ENCODE measurements around the gene TYW1. TPM values are rescaled to one million over a fixed set of nuclear protein-coding genes. Genes with fewer than 3 reads are reported as not detected.
A peak's percentile ranks its signal among the peaks of the same experiment; 100 is the strongest.
"Not testable (repeated sequence)": the region's sequence is repeated elsewhere in the genome, so short reads cannot be mapped to it uniquely, and the experiment has no call there.

Gene TYW1
- total and polyA plus RNA-seq, 4 donors: 14.8 to 26.7 (median 18.3) TPM

DNA sequence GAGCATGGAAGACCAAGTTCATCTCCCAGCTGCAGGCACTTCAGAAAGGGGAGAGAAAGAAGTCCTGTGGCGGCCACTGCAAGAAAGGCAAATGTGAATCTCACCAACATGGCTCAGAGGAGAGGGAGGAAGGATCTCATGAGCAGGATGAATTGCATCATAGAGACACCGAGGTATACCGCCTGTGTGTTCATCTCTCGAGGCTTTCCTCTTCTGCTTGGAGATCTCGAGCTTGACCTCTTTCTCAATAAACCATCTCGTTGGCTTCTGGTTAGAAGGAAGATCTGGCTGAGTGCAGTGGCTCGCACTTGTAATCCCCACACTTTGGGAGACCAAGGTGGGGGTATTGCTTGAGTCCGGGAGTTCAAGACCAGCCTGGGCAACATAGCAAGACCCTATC lies 21.3 kb downstream of the TYW1 start:
- H3K27ac ChIP-seq (ENCODE audit: low read depth, low read length); H3K4me3 ChIP-seq (ENCODE audit: low read depth, low read length); H3K4me1 ChIP-seq (ENCODE audit: control insufficient read depth, insufficient read depth, low read length); H3K27me3 ChIP-seq (ENCODE audit: control insufficient read depth, insufficient read depth, low read length); H3K9me3 ChIP-seq (ENCODE audit: control insufficient read depth, insufficient read depth, low read length); DNase-seq (ENCODE audit: low read depth in 4 of 6, low spot score in 6 of 6): not testable (repeated sequence)
- H3K36me3 ChIP-seq (ENCODE audit: control insufficient read depth, insufficient read depth, low read length): peaks cover 53% of the 10 kb centered on the region
- 100% methylated on average over 1 of the region's 8 CpGs for WGBS (ENCODE audit: insufficient coverage)

DNA sequence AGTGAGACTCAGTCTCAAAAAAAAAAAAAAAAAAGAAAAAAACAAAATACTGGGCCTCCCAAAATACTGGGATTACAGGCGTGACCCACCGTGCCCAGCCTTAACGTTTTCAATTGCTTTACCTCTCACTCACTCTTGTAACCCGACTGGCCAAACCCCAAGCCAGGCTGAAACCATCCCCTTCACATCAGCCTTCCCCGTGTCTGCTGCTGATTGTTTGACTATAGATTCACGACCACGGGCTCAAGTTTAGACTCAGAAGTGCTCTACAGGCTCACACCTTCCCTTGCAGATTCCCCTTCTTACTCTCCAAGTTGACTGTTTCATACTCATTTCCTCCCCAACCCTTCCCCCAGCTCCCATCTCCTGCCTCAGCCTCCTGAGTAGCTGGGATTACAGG lies 22.3 kb downstream of the TYW1 start:
- no peak for DNase-seq (ENCODE audit: low read depth in 4 of 6, low spot score in 6 of 6)
- Histone ChIP-seq H3K36me3 (ENCODE audit: control insufficient read depth, insufficient read depth, low read length) (peaks cover 52% of the 10 kb centered on the region), H3K27me3 (ENCODE audit: control insufficient read depth, insufficient read depth, low read length) (no peaks in the 10 kb centered on the region), H3K27ac (ENCODE audit: low read depth, low read length) (no peak overlapping the region), H3K9me3 (ENCODE audit: control insufficient read depth, insufficient read depth, low read length) (no peaks in the 10 kb centered on the region), H3K4me3 (ENCODE audit: low read depth, low read length) (no peak overlapping the region), H3K4me1 (ENCODE audit: control insufficient read depth, insufficient read depth, low read length) (no peaks in the 10 kb centered on the region)
- WGBS (ENCODE audit: insufficient coverage): 94% methylated on average over 7 of the region's 7 CpGs

GRCh38 chr7:67019562-67020390 lies 23.1 kb downstream of the TYW1 start:
- H3K36me3 ChIP-seq (ENCODE audit: control insufficient read depth, insufficient read depth, low read length): peaks cover 49% of the 10 kb centered on the region
- WGBS (ENCODE audit: insufficient coverage): 97% methylated on average over 6 of the region's 8 CpGs
- no peak overlapping the region for H3K27ac ChIP-seq (ENCODE audit: low read depth, low read length)
- H3K4me1 ChIP-seq (ENCODE audit: control insufficient read depth, insufficient read depth, low read length): no peaks in the 10 kb centered on the region
- H3K4me3 ChIP-seq (ENCODE audit: low read depth, low read length): no peak overlapping the region
- DNase-seq (ENCODE audit: low read depth in 4 of 6, low spot score in 6 of 6): peak in 1 of 6 donors; percentile 66
- H3K9me3 ChIP-seq (ENCODE audit: control insufficient read depth, insufficient read depth, low read length): no peaks in the 10 kb centered on the region
- no peaks in the 10 kb centered on the region for H3K27me3 ChIP-seq (ENCODE audit: control insufficient read depth, insufficient read depth, low read length)

DNA sequence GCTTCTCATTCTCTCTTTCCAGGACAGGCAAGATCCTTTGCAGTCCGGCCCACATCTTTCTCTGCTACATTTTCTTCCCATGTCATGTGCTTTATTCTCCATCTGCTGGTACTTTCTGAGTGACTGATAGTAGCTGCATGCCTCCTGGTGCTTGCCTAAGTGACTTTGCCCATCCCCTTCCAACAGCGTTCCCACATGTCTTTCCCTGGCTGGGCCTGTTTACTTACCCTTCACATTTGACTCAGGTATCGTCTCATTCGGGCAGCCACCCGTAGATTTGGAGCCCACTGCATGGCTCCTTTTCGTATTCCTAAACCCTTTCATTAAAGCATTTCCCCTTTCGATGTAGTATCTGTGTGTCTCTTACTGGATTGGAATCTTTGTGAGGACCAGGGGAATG lies 24.6 kb downstream of the TYW1 start:
- Histone ChIP-seq H3K4me3 (ENCODE audit: low read depth, low read length) (no peak overlapping the region), H3K27me3 (ENCODE audit: control insufficient read depth, insufficient read depth, low read length) (no peaks in the 10 kb centered on the region), H3K9me3 (ENCODE audit: control insufficient read depth, insufficient read depth, low read length) (no peaks in the 10 kb centered on the region), H3K4me1 (ENCODE audit: control insufficient read depth, insufficient read depth, low read length) (no peaks in the 10 kb centered on the region), H3K36me3 (ENCODE audit: control insufficient read depth, insufficient read depth, low read length) (peaks cover 39% of the 10 kb centered on the region), H3K27ac (ENCODE audit: low read depth, low read length) (no peak overlapping the region)
- WGBS (ENCODE audit: insufficient coverage): 97% methylated on average over 3 of the region's 7 CpGs
- no peak for DNase-seq (ENCODE audit: low read depth in 4 of 6, low spot score in 6 of 6)

GRCh38 chr7:67022511-67022910 lies 25.9 kb downstream of the TYW1 start:
- no peak overlapping the region for H3K4me3 ChIP-seq (ENCODE audit: low read depth, low read length)
- peaks cover 38% of the 10 kb centered on the region for H3K36me3 ChIP-seq (ENCODE audit: control insufficient read depth, insufficient read depth, low read length)
- DNase-seq (ENCODE audit: low read depth in 4 of 6, low spot score in 6 of 6): no peak
- H3K9me3 ChIP-seq (ENCODE audit: control insufficient read depth, insufficient read depth, low read length): no peaks in the 10 kb centered on the region
- no peaks in the 10 kb centered on the region for H3K4me1 ChIP-seq (ENCODE audit: control insufficient read depth, insufficient read depth, low read length)
- no CpG with 5 or more reads among the region's 3 CpGs for WGBS (ENCODE audit: insufficient coverage)
- no peak overlapping the region for H3K27ac ChIP-seq (ENCODE audit: low read depth, low read length)
- no peaks in the 10 kb centered on the region for H3K27me3 ChIP-seq (ENCODE audit: control insufficient read depth, insufficient read depth, low read length)

DNA sequence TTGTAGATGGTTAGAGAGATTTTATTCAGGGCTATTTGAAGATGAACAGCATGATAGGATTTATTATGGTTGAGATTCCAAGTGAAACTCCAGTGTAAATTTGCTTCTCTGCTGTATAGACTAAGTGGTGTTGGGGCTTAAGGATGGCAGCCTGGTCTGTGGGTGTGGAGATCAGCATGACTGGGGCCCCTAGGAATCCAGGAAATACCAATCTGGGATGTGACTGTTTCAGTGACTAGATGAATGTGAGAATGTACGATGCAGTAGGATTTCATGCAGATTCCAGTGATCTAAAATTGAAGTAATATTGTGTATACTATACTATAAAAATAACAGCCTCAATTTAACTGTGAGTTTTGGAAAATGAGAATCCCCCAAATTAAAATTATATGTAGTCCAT lies 28.8 kb downstream of the TYW1 start:
- H3K27ac ChIP-seq (ENCODE audit: low read depth, low read length); DNase-seq (ENCODE audit: low read depth in 4 of 6, low spot score in 6 of 6); H3K9me3 ChIP-seq (ENCODE audit: control insufficient read depth, insufficient read depth, low read length); H3K4me3 ChIP-seq (ENCODE audit: low read depth, low read length); H3K27me3 ChIP-seq (ENCODE audit: control insufficient read depth, insufficient read depth, low read length); H3K4me1 ChIP-seq (ENCODE audit: control insufficient read depth, insufficient read depth, low read length): not testable (repeated sequence)
- no CpG with 5 or more reads among the region's 1 CpG for WGBS (ENCODE audit: insufficient coverage)
- H3K36me3 ChIP-seq (ENCODE audit: control insufficient read depth, insufficient read depth, low read length): peaks cover 17% of the 10 kb centered on the region

DNA sequence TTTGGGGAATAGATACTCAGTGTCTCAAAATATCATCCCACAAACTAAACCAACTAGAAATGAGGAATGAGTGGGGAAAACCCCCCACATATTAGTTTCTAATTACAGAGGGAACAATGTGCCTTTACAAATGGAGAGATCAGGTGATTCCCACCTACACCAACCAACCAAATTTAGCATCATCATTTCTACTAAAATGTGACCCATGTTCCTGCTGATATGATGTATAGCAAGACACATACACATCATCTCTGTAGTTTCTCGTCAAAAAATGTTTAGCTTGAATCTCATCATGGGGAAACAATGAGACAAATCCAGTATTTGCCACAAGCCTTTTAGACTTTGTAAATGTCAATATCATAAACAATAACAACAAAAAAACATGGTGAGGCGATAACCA lies 35.1 kb downstream of the TYW1 start:
- not testable (repeated sequence) for H3K36me3 ChIP-seq (ENCODE audit: control insufficient read depth, insufficient read depth, low read length); H3K4me1 ChIP-seq (ENCODE audit: control insufficient read depth, insufficient read depth, low read length); DNase-seq (ENCODE audit: low read depth in 4 of 6, low spot score in 6 of 6); H3K4me3 ChIP-seq (ENCODE audit: low read depth, low read length); H3K27ac ChIP-seq (ENCODE audit: low read depth, low read length); H3K27me3 ChIP-seq (ENCODE audit: control insufficient read depth, insufficient read depth, low read length); H3K9me3 ChIP-seq (ENCODE audit: control insufficient read depth, insufficient read depth, low read length)
- no CpG with 5 or more reads among the region's 2 CpGs for WGBS (ENCODE audit: insufficient coverage)

- no peaks in the 10 kb centered on the region for H3K9me3 ChIP-seq (ENCODE audit: control insufficient read depth, insufficient read depth, low read length)
- H3K4me1 ChIP-seq (ENCODE audit: control insufficient read depth, insufficient read depth, low read length): peaks cover 8% of the 10 kb centered on the region
- peaks cover 2% of the 10 kb centered on the region for H3K36me3 ChIP-seq (ENCODE audit: control insufficient read depth, insufficient read depth, low read length)
- no peak overlapping the region for H3K27ac ChIP-seq (ENCODE audit: low read depth, low read length)
- WGBS (ENCODE audit: insufficient coverage): 89% methylated on average over 4 of the region's 5 CpGs
- no peak overlapping the region for H3K4me3 ChIP-seq (ENCODE audit: low read depth, low read length)
- no peak for DNase-seq (ENCODE audit: low read depth in 4 of 6, low spot score in 6 of 6)
- H3K27me3 ChIP-seq (ENCODE audit: control insufficient read depth, insufficient read depth, low read length): no peaks in the 10 kb centered on the region
Observed at GRCh38 chr7:67033251-67033650, 36.6 kb downstream of the TYW1 start.

- H3K4me3 ChIP-seq (ENCODE audit: low read depth, low read length); H3K27ac ChIP-seq (ENCODE audit: low read depth, low read length): not testable (repeated sequence)
- WGBS (ENCODE audit: insufficient coverage): 51% methylated on average over 3 of the region's 10 CpGs
Observed at GRCh38 chr7:67036432-67037395, 40.1 kb downstream of the TYW1 start.

More at GRCh38 chr7:67036432-67037395, 40.1 kb downstream of the TYW1 start:
- DNase-seq (ENCODE audit: low read depth in 4 of 6, low spot score in 6 of 6): peak in 2 of 6 donors; percentile 35 to 44
- not testable (repeated sequence) for H3K27me3 ChIP-seq (ENCODE audit: control insufficient read depth, insufficient read depth, low read length); H3K9me3 ChIP-seq (ENCODE audit: control insufficient read depth, insufficient read depth, low read length); H3K36me3 ChIP-seq (ENCODE audit: control insufficient read depth, insufficient read depth, low read length); H3K4me1 ChIP-seq (ENCODE audit: control insufficient read depth, insufficient read depth, low read length)
